ENCODE measurements around the gene TRPM2. TPM values are rescaled to one million over a fixed set of nuclear protein-coding genes. Genes with fewer than 3 reads are reported as not detected.

The TRPM2 gene
- total RNA-seq, 4 donors from 2014 or later: 1.1 to 27.2 (median 3.3) TPM

DNA sequence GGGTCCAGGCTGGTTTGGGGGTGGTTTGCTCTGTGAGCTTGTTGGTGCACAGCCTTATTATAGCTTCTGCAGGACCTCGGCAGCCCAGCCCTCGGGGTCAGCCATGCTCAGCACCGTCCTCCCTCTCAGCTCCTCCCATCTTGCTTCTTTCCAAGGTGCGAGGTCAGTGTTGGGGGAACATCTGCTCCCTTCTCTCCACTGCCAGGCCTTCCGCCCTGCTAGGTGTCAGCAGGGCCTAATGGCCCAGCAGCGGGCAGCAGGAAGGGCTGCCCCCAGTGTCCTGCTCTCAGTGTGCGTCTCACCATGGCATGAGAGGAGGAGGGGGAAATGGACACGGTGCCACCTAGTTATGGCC lies 65.4 kb downstream of the TRPM2 start:
- Histone ChIP-seq H3K4me1 (no peaks in the 10 kb centered on the region), H3K27me3 (no peaks in the 10 kb centered on the region), H3K4me3 (no peak overlapping the region), H3K9me3 (no peaks in the 10 kb centered on the region), H3K27ac (no peak overlapping the region), H3K36me3 (no peaks in the 10 kb centered on the region)
- TF ChIP-seq POLR2A (IDR thresholded peaks at IDR 0.05): no peak
- TF ChIP-seq, protein P1, sequence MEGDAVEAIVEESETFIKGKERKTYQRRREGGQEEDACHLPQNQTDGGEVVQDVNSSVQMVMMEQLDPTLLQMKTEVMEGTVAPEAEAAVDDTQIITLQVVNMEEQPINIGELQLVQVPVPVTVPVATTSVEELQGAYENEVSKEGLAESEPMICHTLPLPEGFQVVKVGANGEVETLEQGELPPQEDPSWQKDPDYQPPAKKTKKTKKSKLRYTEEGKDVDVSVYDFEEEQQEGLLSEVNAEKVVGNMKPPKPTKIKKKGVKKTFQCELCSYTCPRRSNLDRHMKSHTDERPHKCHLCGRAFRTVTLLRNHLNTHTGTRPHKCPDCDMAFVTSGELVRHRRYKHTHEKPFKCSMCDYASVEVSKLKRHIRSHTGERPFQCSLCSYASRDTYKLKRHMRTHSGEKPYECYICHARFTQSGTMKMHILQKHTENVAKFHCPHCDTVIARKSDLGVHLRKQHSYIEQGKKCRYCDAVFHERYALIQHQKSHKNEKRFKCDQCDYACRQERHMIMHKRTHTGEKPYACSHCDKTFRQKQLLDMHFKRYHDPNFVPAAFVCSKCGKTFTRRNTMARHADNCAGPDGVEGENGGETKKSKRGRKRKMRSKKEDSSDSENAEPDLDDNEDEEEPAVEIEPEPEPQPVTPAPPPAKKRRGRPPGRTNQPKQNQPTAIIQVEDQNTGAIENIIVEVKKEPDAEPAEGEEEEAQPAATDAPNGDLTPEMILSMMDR (IDR thresholded peaks at IDR 0.05): no peak
- peak in 1 of 3 donors; percentile 18 for DNase-seq

DNA sequence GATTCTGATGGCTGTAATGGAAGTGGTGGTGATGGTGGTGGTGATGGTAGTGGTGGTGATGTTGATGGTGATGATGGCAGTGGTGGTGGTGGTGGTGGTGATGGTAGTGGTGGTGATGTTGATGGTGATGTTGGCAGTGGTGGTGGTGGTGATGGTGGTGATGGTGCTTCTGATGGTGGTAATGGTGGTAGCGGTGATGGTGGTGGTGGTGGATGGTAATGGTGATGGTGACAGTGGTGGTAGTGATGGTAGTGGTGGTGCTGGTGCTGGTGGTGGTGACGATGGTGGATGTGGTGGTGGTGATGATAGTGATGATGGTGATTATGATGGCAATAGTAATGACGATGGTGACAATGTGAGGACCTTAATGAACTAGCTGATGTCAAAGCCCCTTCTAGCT lies 66.3 kb downstream of the TRPM2 start:
- Histone ChIP-seq H3K36me3 (no peaks in the 10 kb centered on the region), H3K9me3 (no peaks in the 10 kb centered on the region), H3K4me3 (no peak overlapping the region), H3K27me3 (no peaks in the 10 kb centered on the region), H3K4me1 (no peaks in the 10 kb centered on the region), H3K27ac (no peak overlapping the region)
- DNase-seq: peak in 1 of 3 donors; percentile 14
- TF ChIP-seq, protein P1 (IDR thresholded peaks at IDR 0.05): no peak
- TF ChIP-seq POLR2A (IDR thresholded peaks at IDR 0.05): no peak

DNA sequence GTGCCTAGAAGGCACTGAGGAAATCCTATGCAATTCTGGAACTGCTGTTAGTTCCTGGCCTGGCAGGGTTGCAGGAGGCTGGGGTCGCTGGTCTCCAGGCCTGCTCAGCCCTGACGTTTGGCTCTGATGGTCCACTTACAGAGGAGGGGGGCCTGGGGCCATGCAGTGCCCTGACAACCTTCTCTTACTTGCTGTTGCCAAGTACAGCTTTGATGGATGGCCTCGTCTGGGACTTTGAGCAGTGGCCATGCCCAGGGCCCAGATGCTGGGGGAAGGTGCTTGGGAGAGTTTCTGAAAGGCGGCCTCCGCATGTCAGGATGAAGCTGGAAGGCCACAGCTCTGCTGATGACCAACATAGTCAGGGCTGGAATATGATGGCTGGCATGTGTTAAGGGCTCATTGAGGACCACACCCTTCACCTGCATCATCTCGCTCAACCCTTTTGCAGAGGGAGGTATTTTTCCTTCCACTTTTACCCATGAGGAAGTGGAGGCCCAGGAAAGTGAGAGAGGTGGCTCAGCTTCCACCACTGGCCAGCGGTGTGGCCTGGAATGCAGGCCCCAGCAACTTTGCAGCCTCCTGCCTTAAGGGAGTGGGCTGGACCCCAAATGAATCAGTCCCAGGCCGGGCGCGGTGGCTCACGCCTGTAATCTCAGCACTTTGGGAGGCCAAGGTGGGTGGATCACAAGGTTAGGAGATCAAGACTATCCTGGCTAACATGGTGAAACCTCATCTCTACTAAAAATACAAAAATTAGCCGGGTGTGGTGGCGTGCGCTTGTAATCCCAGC lies 67.2 kb downstream of the TRPM2 start:
- no peaks in the 10 kb centered on the region for H3K27me3 ChIP-seq
- DNase-seq: peak in 2 of 3 donors; percentile 23 to 37
- H3K9me3 ChIP-seq: no peaks in the 10 kb centered on the region
- no peaks in the 10 kb centered on the region for H3K4me1 ChIP-seq
- TF ChIP-seq, protein P1 (IDR thresholded peaks at IDR 0.05): no peak
- no peak for TF ChIP-seq POLR2A (IDR thresholded peaks at IDR 0.05)
- no peak overlapping the region for H3K27ac ChIP-seq
- H3K36me3 ChIP-seq: no peaks in the 10 kb centered on the region
- no peak overlapping the region for H3K4me3 ChIP-seq

DNA sequence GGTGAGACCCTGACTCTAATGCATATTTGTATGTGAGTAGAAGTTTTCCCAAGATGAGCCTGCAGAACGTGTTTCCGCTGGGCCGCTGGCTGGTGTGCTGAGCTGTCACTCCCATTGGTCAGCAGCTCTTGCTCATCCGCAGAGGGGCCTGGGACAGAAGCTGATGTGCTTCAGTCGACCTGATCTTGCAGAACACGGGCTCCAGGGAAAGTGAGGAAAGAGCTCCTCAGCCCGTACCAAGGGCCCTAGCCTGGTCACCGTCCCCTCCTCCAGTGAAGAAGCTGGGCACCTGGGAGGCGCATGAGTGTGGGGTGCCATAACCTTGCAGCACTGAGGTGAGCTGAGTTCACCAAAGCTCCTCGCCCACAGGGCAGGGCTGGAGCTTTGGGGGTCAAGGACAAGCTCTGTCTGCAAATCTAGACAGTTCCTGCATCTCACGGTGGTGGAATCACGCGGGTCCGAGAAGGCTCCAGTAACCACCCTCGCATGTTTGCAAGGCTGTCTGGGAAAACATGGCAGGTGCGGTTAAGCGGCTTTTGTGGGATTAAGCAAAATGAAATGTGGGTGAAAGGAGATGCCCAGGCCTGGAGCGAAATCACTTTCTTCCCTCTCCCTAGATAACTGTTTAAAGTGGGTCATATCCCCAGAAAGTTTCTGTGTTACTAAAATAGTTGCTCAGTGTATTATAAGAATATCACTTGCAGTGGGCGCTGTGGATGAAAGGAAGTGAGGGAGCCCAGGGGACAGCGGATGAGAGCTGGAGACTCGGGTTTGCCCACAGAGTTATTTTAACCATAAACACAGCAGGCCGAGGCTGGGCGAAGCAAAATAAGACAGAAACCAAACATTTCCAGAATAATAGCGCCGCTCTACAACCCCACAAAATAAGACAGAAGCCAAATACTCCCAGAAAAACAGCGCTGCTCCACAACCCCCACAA lies 68.8 kb downstream of the TRPM2 start:
- TF ChIP-seq, protein P1 (IDR thresholded peaks at IDR 0.05): no peak
- no peak for TF ChIP-seq POLR2A (IDR thresholded peaks at IDR 0.05)
- H3K4me3 ChIP-seq: no peak overlapping the region
- no peaks in the 10 kb centered on the region for H3K27me3 ChIP-seq
- no peak overlapping the region for H3K27ac ChIP-seq
- DNase-seq: peak in 2 of 3 donors; percentile 25 to 35
- no peaks in the 10 kb centered on the region for H3K36me3 ChIP-seq
- no peaks in the 10 kb centered on the region for H3K9me3 ChIP-seq
- no peaks in the 10 kb centered on the region for H3K4me1 ChIP-seq

DNA sequence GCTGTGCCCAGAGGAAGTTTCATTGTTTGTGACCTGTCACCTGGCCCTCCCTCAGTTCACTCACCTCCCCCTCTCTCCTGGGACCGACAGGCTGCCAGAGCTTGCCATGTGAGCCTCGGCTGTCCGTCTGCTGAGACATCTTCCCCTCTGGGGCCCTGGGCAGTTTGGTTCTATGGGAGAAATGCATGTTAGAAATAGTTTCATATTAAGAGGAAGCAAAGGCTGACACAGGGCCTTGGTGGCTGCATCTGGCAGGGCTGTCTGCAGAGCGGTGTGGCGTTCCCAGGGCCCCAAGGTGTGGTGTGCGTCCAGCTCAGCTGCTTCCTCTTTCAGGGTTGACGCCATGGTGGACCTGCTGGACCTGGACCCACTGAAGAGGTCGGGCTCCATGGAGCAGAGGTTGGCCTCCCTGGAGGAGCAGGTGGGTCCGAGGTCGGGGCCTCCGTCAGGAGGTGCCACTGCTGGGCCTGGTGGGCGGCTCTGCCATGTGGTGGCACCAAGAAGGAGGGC lies 69.9 kb downstream of the TRPM2 start:
- Histone ChIP-seq H3K27me3 (no peaks in the 10 kb centered on the region), H3K9me3 (no peaks in the 10 kb centered on the region), H3K4me1 (no peaks in the 10 kb centered on the region), H3K36me3 (no peaks in the 10 kb centered on the region), H3K4me3 (no peak overlapping the region), H3K27ac (no peak overlapping the region)
- TF ChIP-seq POLR2A (IDR thresholded peaks at IDR 0.05): no peak
- TF ChIP-seq, protein P1 (IDR thresholded peaks at IDR 0.05): no peak
- peak in 1 of 3 donors; percentile 40 for DNase-seq

Data from Peyer's patch (tissue), 4 donors.